HG03432 (cell line): Measurements from ENCODE around the gene KCP.
"Not testable (repeated sequence)": the region's sequence is repeated elsewhere in the genome, so short reads cannot be mapped to it uniquely, and the experiment has no call there.

Source experiments
- ATAC-seq: cut with Tn5 transposase; IDR thresholded peaks from one replicate; pipeline ENCODE4 v1.9.1; 2021; ENCODE audit warnings: mild to moderate bottlenecking, moderate library complexity; ENCODE audit not compliant: unreplicated experiment

Gene KCP

DNA sequence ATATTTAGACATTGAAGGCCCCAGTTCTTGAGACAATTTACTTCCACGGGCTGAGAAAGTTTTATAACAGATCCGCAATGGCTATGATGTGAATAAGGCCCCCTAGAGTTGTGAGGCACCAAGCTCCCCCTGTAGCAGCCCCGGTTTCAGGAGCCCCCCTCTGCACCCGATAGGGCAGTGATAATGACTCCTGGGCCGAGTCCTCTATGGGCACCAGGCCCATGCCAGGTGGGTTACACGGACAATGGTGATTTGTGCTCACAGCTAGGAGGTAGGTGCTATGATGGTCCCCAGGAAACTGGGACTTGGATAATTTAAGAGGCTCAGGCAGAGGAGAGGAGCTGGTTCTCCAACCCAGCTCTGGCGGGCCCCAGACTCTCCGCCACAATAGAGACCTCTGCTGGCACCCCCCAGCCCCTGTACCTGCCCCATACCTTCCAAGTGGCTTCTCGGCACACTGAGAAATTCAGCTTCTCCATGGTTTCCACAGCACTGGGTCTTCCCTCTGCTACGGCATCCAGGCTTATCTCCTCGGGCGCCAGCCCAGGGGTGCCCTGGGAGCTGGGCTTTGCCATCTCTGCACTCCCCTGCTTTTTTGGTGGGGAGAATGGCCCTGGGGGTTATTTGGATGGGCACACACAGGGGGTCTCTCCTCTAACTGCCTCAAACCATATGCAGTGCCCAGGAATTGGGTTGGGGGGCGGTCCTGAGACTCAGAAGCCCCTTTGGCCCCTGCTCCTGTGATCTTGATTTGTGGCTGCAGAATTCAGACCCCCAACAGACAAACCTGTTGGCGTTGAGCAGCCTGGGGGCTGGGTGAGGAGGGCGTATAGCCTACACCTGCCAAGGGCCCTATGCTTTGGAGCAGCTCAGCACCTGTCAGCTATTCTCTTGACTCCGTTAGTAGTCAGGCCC, 12.2 kb upstream of the KCP start:
- no peak for ATAC-seq

DNA sequence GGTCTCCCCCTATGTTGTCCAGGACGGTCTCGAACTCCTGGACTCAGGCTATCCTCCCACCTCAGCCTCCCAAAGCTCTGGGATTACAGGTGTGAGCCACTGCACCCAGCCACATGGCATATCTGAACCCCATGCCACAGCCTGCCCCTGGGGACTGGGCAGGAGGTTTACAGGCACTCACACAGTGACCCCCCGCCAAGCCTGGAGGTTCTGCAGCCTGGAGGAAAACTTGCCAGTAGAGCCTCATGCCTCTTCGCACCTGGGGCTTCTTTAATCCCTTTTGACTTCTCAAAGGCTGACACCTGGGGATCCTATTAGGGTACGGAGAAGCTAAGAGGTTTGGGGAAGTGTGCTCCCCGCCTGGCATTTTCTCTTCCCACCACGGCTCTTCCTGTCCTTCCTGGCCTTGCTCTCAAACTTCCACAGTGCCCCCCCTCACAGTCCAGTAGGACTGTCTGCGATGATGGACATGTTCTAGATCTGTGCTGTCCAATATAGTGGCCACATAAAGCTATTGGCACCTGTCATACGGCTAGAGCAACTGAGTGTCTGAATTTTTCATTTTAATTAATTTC, 11.4 kb upstream of the KCP start:
- no peak for ATAC-seq

DNA sequence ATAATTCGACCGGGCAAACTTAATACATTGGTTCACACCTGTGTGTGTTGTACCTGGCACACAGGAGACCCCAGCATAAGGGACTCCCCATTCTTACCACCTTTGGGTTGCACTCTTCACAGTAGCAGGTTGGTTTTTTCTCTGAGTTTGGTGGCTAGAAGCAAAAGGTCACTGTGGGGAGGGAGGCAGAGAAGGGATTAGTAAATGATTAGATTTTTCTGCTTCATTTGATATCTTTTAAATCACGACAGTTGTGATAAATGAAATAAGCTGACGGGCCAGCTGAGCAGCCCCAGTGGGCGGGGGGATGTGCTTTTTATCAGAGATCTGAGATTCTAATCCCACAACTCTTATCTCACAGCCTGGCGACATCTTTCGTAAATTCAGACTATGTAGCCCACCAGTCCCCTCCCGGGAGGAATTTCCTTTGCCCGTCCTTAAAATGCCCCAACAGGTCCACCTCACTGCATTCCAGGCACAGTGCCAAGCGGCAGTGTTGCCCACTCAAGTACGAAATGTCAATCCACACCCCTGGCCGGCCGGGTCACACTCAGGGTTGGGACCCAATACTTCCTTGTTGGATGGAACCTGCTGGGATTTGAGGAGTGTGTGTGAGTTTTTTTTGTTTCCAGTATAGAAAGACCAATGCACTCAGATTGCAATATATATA, 10.5 kb upstream of the KCP start:
- ATAC-seq: no peak

DNA sequence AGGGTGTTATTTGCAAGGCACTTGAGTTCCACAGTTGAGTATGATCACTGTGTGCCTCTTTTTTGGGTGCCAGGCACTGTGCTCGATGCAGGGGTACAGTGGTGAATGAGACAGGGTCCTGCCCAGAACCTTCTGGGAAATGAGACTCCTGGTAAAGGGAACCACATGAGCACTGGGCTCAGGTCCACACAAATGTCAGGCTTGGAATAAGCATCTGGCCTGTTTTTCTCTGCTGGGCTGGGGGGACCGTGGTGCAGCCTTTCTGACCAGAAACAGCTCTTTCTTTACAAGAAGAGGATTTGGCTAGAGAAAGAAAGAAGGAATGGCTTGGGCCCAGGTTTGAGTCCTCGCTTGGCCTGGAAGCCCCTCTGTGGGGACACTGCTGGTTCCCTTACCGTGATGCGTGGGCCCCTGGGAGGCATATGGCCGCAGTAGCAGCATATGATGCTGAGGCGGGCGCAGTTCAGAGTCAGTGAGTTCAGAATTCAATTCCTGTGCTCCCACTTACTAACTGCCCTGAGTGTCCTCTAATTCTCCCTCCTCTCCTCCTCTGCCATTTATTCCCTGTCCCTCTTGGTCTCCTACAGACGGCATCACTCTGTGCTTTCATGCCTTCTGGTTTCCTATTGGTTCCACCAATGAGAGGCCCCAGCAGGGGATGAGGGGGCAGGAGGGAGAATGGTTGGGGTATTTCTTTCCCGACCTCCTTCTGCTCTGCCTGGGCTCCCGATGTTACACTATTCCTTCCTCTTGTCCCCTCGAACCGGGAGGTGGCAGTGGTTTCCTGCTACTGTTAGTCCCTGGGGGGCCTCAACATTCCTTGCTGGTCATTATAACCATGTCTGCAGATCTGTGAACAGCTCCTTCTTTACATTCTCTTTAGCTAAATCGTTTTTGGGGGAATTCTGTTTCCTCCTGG, 9.6 kb upstream of the KCP start:
- ATAC-seq: no peak

DNA sequence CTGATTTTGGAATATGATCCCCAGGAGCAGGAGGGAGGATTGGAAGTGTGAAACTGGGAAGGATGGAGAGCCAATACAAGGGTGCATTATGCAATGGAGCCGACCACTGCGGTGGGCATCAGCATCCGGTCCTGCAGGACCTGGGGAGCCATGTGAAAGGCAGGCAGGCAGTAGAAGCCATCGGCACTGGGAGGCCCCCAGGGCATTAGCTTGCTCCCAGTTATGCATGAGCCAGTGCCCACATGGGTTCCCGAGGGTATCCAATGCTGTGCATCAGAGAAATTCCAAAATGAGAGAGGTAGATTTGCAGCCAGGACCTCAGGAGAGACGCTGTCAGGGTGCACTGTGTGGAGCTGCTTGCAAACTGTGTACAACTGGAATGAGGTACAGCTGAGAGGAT, 8.7 kb upstream of the KCP start:
- no peak for ATAC-seq

DNA sequence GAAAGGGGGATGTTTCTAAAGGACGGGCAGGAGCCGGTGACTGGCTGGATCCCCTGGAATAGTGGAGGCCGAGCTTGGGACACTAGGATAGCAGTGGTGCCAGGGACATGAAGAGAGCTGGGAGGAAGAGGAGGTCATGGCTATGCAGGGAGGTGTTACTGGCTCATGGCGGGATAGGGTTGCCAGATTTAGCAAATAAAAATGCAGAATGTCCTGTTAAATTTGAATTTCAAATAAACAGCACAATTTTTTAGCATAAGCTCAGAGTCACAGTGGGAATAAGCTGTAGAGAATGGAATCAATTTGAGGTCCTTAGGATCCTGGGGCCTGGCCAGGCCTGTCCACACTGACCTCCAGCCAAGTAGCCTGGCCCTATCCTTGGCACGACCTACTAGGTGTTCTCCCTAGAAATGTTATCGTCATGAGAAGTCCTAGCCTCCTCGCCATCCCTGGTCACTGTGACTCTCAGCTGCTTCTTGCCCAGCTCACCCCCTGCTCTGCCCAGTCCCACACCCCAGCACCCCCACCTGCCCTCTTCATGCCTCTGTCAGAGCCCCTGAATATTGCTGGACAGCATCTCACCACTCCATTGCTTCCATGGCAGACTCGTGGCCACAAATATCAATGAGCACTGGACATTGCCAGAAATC, 7.6 kb upstream of the KCP start:
- no peak for ATAC-seq

DNA sequence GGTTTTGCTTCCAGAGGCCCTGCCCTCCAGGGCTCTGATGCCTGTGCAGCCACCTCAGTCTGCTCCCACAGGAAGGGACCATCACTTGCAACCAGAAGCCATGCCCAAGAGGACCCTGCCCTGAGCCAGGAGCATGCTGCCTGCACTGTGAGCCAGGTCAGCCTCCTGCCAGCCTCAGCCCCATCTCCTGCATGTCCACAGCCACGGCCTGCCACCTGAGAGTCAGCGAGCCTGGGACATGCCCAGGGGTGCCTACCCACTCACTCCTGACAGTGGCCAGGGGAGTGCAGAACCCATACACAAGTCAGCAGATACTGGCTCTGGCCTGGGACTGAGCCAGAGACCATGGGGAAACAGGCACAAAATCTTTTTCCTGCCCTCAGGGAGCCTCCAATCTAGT, 6.6 kb upstream of the KCP start:
- no peak for ATAC-seq

DNA sequence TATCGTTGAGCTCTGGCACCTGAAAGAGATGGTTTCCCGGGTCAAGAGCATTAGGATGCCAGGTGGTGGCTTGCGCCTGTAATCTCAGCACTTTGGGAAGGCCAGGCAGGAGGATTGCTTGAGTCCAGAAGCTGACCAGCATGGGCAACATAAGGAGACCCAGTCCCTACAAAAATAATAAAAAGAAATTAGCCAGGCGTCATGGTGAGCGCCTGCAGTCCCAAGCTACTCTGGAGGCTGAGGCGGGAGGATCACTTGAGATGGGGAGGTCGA, 6.1 kb upstream of the KCP start:
- no peak for ATAC-seq

DNA sequence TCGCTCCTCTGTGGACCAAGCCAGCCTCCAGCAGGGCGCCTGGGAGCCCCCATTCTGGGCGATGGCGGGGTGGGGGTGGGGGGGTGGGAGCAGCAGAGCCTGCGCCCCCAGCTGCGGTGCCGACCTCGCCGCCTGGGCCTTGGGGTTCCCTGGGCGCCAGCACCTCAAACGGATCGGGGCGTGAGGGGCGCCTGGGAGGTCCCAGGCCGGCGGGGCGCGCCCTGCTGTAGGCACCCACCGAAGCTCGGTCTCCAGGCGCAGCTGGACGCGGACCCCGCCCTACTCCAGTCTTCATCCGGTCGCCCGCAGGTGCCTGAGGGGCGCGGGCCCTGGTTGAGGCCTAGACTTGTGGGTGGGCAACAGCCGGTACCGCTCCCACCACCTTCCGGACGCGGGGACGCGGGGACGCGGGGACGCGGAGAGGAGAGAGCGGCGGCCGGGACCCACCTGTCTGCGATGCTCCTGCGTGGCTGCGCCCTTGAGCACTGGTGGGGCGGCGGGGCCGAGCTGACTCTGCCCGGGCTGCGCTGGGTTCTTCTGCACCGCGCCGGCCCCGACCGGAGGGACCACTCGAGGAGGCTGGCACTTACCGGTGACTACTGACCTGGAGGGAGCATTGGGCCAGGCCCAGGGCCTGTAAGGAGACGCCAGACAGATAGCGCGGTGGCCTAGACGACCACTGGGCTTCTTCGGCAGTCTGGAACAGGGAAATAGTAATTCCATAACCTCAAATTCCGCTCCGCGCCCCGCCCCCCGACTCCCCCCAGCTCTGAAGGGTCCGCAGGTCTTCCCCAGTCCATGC, 5.5 kb upstream of the KCP start:
- no peak for ATAC-seq

DNA sequence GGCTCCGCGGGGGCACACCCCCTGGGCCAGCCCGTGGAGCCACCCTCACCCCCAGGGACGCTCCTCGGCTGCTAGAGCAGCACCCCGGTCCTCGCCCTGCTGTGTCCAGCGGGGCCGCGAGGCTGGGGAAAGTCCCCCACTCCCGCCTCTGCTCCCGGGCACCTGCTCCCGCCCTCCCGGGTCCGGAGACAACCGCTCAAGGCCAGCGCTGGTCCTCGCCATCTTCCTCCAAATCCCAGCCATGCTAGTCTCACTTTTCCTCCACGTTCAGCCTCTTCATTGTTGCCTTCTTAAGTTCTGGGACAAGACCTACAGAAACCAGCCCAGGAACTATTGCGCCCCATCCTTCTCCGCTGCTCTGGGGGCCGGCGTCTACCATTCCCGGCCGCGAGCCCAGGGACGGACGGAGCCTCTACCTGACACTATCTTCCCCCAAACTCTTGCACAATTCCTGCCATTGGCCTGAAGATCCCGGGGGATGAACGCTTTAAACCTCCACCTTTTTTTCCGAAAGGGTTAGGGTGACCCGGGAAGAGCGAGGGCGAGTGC, 4.8 kb upstream of the KCP start:
- peak; percentile 14 for ATAC-seq

DNA sequence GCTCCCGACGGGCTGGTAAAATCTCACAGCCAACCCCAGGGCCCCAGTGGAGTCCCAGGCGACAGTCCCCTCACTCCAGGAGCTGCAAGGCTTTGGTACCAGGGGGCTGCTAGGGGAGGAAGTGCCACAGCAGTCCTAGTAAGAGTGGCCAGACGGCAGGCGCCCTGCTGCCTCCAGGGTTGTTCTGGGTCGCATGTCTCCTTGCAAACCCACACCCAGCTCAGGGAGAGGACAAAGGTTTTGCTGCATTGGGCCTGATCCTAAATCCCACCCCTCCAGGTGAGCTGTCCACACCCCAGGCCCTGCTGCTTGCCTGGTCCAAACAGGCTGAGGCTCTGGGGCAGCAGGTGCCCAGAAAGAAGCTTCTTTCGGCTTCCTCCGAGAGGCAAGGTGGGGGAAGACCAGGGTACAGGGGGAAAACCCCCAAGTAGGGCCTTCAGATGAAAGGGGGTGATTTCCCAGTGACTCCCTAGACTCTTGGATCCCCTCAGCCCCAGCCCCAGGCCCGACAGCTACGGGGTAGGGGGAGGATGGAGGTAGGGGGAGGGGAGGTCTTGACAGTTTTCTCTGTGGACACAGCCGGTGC, 4.2 kb upstream of the KCP start:
- ATAC-seq: peak; percentile 57

DNA sequence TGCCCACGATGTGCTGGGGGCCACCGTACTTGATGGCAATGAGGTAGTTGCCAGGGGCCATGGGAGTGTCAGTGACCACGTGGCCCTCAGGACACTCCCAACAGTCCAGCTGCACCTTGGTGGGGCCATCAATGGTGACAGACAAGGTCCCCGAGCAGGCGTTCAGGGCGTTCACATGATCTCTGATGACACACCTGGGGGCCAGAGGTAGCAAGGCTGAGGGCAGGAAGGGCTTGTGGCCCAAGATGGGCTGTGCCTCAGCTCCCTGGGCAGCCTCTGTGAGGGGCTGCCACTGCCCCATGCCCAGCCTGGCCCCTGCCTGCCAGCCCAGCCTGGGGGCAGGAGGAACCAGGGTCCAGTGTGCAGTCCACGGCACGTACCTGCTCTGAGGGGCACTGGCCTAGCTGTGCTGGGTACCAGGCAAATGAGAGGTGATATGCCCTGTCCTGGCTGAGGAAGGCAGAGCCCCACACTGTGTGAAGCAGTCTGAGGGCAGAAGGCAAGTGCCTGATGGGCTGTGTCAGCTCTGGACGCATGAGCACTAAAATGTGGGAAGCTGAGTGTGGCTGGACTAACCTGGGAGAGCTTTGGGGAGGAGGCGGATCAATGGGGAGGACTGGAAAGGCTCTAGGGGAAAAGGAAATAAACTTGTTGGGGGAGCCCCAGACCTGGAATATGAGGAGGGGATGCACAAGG, 3.5 kb upstream of the KCP start:
- ATAC-seq: no peak

DNA sequence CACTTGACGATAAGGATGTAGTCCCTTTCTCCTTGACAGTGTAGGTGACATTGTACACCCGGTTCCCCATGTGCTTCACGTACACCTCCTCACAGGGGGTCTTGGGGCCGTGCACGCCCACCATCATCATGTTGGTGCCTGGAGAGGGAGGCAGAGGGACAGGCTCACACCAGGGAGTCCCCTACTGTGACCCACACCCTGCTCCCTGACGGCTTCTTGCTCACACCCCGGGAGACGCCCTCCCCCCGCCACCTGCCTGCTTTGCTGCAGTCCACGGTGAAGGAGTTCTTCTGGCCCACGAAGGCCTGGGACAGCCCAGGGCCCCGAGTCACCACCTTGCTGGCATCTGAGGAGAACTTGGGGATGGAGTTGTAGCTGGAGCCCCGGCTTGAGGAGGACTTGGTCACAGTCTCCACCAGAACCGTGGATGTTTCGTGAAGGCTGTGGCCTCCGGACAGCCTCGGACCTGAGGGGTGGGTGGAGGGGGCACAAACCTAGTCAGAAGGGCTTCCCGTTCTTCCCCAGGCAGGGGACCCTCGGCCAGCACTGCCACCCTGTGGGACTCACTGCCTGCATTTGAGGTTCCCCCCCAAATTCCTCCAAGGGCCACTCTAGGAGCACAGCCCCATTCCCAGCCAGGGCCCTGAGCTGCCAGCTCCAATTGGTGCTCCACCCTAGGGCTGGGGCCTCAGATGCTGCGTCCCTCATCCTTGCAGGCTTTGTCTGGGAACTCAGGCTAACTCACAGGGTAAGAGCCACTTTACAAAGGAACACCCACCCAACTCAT, 2.4 kb upstream of the KCP start:
- ATAC-seq: not testable (repeated sequence)

DNA sequence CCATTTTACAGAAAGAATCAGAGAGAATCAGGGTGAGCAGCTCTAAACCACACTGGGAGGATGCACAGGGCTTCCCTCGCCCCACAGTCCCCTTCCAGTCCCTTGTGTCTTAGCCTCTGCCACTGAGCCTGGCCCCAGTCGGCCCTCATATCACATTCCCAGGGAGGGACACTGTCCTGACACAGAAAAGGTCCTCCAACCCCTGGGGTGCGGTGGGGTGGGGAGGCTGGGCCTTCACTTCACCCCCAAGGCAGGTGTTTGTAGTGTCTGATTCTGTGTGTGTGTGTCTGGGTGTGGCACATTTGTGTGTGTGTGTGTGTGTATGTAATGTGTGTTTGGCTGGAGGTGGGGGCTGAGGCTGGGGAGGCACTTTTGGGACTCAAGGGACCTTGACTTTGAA, 1.8 kb upstream of the KCP start:
- no peak for ATAC-seq

DNA sequence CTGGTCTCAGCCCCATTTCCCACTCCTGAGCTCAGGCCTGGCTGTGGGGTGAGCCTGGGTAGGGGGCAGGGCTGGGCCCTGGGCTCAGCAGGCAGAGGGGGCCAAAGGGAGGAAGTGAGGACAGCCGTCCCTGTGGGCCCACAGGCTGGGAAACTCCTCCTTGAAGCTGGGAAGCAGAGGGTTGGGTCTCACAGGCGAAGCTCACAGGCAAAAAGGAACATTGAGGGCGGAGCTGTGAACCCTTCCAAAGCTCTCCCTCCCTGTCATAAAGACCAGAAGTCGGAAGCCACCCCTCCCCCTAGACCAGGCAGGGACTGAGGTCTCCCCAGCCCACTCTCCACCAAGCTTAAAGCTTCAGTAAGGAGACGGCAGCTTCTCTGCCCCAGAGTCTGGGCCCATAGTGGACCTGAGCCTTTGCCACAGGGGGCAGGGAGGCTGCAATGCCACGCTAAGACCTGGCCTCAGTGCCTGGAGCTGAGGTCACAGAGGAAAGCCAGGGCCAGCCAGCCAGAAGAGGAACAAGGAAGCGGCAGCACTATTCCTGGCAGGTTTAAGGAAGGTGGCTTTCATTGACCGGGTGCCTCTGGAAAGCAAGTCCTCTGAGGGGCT, 1.0 kb upstream of the KCP start:
- no peak for ATAC-seq

DNA sequence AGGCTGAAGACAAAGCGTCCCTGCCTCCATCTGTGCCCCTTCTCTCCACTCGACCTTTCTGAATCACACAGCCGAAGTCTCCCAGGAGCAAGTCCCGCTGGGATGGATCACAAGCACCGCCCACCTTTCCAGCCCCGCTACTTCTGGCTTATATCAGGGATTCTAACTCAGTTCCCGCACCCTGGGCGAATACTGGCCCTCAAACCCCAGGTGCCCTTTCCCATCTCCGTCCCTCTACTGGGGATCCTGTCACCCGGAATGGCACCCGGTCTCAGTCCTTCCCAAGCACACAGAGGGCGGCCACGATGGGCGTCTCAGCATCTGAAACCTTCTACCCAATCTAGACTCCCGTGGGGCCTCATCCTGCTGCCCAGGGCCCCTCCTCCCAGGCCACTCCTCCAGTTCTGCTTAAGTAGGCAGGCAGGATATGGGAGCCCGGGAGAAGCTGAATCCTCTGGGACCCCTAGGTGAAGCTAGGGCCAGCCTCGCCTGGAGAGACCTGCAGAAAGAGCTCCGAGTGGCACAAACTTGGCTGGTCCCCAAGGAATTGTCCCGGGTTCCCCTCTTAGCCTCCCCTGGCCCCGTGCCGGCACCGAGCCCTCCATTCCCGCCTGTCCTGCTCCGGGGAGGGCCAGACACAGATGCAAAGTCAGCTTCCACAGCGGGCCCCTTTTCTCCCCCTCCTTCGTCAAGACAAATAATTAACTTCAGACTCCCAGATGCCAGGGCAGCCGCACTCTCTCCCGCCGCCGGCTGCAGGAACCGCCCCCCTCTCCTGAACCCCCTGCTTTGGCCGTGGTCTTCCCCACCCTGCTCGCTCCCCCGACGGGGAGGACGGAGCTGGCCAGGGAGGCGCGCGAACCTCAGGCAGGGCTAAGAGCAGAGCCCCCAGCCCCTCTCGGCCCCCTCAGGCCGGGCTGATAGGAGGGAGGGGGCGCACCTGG, 612 bp downstream of the KCP start:
- no peak for ATAC-seq
